HG02885 (cell line): Measurements from ENCODE around the gene NEK7.
"Not testable (repeated sequence)": the region's sequence is repeated elsewhere in the genome, so short reads cannot be mapped to it uniquely, and the experiment has no call there.

ENCODE experiments used
- ATAC-seq: cut with Tn5 transposase; IDR thresholded peaks from one replicate; pipeline ENCODE4 v1.9.1; 2021; ENCODE audit warnings: mild to moderate bottlenecking; ENCODE audit not compliant: unreplicated experiment, poor library complexity

Gene NEK7

DNA sequence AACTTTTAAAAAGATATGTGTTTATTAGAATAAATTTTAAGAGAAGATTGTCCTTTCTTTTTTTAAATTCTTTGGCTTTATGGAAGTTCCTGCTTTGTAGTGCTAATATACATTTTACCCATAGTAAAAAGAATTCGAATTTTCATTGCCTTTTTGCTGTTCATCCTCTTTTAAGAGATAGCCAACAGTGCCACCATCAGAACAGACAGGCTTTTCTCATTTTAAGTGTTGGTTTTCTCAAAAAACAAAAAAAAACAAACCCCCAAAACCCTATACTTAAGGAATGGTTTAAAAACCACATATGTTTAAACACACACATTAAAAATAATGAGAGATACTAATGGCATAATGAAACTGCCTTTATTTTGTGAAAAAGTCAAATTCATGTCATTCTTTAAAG is 118.8 kb downstream of the NEK7 start:
- no peak for ATAC-seq

DNA sequence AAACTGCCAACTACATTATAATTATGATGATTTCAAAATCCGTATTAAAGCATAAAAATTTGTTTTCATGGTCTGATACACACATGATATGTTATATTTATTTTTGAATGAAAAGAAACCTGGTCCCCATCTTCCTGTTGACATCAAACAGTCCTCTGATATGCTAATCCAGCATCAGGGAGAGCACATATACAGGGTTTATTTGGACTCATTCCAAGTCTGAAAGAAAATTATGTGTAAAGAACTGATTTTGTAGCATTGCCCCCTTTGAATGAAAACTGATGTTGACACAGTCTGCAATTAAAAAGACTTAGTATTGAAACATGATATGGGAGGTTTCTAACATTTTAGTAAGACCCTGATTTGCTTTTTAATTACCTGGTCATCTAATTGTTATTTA is 119.4 kb downstream of the NEK7 start:
- ATAC-seq, result no peak

DNA sequence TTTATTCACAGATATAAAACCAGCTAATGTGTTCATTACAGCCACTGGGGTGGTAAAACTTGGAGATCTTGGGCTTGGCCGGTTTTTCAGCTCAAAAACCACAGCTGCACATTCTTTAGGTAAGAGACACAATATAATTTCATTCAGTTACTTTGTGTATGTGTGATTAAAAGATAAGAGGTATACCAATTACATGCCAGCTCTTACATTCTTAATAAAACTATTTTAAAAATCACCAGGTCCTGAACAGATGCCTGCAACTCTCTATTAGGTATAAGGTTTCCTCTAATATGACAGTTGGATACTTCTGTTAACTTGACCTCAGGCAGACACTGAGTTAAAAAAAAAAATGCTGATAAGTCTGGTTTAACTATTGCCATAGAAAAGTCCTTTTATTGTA is 122.1 kb downstream of the NEK7 start:
- ATAC-seq, result no peak

DNA sequence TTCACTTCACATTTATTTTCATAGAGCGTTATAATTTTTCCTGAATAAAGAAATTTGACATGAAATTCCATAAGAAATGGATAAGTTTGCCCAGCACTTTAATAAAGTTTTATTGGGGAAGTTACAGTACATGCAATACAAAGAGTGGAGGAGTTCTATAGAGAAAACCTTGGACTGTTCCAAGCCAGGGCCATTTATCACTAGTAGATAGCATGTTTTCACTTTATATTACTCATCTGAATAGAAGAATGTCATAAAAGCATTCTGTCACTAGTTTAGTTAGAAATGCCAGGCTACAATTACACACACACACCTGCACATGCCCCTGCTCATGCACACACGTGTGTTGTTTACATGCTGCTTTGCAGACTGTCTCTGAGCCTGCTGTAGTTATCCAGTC is 123.3 kb downstream of the NEK7 start:
- ATAC-seq, result no peak

DNA sequence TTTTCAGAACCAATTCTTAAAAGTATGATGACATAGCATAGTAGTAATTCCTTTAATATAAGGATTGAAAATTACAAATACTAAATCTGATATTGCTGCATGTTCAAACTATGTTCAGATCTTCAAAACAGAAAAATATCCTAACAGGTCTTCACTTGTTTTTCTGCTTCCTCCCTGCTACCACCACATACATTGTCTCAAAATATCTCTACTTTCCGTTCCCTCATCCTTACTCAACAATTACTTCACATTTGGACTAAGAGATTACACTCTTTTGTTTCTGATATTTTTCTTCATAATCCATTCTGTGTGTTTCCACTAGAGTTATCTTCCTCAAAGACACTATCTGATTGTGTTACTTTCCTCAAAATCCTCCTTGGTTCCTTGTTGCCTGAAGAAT is 125.1 kb downstream of the NEK7 start:
- ATAC-seq, result no peak

DNA sequence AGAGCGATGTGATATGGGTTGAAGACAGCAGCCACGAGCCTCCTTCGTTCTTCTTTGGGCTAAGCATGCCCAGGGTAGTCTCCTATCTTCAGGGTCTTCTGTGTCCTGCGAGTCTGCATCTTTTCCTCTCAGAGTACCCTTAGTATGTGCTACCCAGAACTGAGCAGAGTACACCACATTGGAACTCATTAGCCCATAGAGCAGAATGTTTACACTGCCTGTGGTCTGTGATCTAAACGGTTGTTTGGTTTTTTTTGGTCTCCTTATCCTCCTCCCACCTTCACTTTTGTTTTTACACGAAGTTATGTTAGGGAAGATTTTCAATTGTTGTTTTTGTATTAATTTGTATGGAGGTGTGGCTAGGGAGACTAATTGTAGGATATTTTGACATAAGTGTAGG is 126.4 kb downstream of the NEK7 start:
- ATAC-seq, result peak; percentile 64

DNA sequence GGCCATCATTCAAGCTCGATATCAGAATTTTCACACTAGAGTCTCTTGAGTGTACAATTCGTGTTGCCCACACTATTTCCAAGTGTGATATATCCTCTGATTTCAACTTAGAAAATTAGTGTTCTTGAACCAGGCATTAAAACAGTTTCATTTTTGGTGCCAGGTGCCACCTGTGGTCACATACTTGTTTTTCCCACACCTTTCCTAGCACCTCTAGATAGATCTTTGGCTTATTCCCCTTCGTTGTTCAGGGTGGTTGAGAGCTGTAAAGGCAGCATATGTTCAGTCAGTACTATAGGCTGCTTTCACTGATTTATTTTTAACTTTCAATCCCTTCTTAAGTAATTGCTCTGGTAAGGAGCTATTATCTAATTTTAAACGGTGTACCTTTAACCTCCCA is 131.1 kb downstream of the NEK7 start:
- no peak for ATAC-seq

DNA sequence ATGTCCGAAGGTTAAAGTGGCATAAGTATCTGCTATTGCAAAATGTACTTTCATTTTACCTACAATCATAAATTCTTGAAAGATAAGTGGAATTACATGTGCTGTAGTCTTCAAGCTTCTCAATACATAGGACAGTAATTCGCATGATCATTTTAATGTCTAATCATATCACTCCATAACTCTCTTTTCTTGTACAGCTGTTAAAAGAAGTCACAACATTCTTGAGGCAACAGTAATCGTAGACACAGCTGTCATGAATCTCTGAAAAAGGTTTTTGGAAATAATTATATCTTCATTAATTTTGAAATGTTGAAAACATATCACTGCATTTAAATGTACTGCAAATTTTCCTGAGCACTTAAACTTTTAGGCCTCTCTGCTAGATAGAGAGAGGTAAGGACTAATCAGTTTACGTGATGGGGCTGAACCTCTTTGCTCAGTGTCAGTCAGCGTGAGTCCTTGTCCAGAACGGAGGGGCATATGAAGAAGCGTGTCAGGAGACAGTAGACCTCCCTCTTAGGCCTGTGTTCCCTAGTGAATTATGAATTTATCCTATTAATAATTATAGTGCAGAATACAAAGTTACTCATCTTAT is 133.4 kb downstream of the NEK7 start:
- ATAC-seq, result no peak

DNA sequence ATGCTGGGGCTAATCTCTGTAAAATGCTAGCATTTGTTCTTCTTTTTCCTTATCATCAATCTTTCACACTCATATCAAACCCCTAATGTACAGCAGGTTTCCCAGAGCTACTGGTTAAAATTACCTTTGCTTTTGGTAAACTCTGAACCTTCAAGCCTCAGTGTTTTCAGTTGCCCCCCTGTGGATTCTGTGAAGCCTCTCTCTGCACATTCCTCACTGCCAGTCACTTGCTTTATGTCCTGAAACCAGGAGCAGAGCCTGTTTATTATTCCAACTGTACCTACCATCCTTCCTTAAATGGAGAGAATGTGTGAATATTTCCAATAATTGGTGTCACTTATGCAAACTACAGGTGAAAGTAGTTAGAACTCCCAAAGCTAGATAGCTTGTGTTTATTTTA is 134.2 kb downstream of the NEK7 start:
- no peak for ATAC-seq

DNA sequence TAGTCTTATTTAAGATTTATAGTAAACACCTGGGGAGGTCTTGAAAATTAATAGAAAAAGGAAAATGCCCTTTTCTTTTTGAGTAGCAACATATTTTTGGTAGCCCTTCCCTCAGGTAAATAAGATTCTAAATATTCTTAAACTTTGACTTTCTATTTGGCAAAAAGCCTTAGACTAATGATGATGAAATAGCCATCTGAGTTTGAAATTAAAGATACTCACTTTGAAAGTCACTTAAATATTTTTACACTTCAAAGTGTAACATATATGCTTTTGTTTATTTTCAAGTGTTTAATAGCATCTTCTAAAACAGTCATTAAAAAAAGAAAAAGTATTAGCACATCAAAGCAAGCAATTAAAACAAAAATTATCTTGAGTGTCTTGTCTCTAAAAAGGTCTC is 135.1 kb downstream of the NEK7 start:
- ATAC-seq, result no peak

DNA sequence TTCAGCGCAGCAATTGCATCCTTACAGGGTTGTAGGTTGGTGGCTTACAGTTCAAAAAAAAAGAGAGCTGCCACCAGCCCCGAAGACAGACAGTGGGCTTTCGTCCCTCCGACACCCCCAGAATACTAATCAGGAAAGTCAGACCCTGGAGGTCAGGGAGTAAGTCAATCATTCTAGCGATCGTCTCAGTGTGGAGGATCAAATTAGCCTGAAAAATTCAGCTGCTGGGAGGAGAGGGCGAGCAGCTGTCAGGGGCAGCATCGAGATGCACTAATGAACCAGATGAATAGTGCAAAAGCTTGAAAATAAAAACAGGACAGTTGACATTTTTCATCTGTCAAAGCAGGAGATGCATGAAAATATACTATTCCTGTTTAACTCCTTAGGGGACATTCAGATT is 138.4 kb downstream of the NEK7 start:
- no peak for ATAC-seq

DNA sequence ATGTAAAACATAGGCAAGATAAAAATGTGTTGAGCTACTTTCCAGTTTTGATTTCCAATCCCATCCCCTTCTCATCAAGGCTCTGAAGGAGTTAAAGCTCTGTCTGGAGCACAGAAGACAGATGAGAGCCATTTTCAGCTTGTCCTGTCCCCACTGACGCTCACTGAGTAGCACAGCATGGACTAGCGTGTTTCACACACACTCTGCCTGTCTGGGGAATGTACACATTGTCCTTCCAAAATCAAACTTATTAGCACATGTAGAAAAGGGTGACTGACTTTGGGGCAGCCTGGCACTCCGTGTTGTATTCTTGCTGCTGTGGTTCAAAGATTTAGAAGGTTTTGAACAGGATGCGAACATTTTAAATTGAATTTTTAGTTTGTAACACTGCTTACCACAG is 139.2 kb downstream of the NEK7 start:
- no peak for ATAC-seq

DNA sequence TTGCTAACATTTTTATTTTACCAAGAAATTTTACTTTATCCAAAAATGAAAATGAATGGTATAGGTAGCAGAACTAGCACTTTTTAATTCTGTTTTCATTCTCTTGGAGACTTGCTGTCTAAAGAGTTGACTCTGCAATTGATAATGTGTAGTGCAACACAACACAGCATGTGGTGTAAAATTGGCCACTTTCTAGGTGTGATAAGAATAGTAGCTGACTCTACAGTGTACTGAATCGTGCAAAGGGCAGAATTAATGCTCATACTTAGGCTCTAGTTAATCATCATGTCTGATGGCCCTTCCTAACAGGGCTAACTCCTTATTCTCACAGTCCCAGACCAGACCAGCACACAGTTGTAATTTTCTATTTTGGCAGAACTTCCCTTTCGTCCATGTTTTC is 140.5 kb downstream of the NEK7 start:
- ATAC-seq, result no peak

DNA sequence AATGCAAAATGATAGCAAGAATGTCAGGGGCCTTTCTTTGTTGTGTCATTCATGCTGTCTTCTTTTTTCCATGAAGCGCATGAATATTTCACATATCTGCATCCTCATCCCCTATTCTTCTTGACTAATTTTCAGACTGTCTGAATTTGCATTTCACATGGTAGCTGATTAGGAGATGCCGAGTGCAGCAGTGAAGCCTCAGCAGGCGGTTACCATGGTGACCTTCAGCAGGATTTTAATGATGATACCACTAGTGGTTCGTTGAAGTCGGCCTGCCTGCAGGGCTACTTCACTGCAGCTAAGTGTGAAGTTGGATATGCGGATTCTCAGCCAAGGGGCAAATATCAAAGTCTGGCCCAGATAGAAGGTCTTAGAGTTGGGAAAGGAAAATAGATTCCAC is 141.8 kb downstream of the NEK7 start:
- no peak for ATAC-seq

DNA sequence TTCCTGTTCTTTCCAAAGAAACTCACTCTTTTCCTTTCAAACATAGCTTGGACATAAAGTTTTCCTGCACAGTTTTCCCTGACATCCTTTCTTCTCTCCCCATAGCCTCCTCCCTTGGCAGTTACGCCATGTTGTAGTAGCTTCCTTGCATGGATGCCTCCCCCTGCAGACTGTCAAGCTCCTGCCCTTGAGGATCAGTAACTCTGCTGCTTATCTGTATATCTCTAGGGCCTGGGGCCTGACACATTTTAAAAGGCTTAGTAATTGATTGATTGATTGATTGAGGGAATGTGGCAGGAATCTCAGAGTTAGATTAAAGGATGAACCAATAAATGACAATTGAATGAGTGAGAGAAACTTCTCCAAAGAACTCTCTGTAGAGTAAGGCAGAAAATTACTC is 143.7 kb downstream of the NEK7 start:
- ATAC-seq, result no peak

DNA sequence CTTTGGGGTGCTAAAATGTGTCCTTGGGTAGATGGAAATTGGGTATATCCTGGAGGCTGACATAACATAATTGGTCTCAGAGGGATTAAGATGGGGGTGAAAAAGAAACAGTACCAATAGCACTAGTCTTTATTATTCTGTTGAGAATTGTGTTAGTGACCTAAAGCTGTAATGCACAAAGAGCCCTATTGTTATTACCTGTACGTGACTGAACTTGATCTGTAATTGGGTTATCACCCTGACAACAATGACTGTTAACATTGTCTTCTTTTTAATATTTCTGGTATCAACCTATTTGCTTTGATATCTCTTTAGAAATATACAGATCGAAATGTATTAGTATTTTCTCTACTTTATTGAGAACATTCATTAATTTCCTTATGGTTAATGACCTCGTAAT is 147.6 kb downstream of the NEK7 start:
- ATAC-seq, result no peak

DNA sequence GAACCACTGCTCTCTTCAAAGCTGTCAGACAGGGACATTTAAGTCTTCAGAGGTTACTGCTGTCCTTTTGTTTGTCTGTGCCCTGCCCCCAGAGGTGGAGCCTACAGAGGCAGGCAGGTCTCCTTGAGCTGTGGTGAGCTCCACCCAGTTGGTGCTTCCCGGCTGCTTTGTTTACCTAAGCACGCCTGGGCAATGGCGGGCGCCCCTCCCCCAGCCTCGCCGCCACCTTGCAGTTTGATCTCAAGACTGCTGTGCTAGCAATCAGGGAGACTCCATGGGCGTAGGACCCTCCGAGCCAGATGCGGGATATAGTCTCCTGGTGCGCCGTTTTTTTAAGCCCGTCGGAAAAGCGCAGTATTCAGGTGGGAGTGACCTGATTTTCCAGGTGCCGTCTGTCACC is 158.0 kb downstream of the NEK7 start:
- not testable (repeated sequence) for ATAC-seq

DNA sequence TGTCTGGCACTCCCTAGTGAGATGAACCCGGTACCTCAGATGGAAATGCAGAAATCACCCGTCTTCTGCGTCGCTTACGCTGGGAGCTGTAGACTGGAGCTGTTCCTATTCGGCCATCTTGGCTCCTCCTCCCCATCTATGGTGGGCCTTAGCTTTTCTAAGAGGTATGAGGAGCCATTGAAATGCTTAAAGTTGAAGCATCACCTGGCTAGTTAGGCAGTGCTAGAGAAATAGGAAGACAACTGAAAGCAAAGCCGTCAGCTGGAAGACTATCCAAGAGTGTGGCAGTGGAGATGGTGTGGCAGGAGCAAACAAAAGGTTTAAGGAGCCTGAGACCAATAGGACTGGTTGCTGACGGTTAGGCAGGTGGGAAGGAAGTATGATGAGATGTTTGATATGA is 158.5 kb downstream of the NEK7 start:
- ATAC-seq, result not testable (repeated sequence)

DNA sequence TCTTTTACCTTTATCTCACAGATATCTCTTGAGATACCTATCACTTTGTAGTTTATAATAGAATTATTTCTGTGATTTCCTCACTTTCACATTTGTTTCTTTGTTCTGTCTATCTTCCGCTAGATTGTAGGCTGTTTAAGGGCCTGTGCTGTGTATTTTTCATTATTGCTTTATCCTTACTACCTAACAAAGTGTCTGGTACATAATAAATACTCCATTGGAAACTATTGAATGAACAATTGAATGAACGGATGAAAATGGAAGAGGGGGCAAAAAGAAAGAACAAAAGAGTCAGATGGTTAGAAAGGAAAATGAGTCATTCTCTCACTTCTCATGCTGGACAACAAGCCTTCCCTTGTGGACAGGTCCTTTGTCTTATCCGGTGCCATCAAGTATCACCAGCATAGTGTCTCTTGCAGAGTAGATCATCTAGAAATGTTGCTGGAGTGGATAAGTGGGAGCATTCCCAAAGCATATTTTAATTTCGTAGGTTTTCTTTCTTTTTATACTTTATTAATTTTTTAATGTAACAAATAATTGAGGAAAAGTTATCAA is 159.8 kb downstream of the NEK7 start:
- no peak for ATAC-seq

DNA sequence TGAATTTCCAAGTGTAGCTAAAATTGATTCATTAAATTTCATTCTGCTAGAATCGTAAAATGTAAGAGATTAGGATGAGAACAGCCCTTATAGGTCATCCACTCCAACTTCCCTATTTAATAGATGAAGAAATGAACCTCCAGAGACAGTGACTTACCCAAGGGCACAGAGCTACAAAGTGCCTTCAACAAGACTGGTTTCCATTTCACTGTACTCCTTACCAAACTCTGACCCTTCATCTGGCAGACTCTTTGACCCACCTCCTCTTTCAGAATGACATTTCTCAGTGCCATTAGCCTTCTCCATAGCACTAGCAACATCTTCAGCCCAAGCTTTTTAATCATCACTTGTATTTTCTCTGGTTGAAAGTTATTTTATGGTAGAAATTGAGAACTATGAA is 161.3 kb downstream of the NEK7 start:
- peak; percentile 83 for ATAC-seq

DNA sequence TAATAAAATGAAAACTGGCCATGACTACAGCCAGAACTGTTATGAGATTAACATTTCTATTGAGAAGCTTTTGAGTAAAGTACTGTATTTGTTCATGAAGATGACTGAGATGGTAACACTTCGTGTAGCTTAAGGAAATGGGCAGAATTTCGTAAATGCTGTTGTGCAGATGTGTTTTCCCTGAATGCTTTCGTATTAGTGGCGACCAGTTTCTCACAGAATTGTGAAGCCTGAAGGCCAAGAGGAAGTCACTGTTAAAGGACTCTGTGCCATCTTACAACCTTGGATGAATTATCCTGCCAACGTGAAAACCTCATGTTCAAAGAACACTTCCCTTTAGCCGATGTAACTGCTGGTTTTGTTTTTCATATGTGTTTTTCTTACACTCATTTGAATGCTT is 164.0 kb downstream of the NEK7 start:
- no peak for ATAC-seq

DNA sequence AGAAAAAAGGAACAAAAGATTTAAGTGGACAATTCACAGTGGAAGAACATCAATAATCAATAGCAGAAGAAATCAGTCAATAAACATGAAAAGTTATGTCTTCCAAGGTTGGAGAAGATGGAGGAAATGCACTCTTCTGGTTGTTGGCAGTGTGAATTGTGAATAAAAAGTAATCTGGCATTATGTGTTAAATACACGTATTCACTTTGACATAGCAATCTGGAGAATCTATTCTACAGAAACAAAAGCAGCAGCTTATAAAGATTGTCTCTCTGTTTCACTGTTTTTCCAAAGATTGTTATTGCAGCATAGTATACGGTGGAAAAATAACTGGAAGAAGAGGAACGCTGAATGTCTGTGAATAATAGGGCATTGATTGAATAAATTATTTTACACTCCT is 169.4 kb downstream of the NEK7 start:
- ATAC-seq, result no peak

DNA sequence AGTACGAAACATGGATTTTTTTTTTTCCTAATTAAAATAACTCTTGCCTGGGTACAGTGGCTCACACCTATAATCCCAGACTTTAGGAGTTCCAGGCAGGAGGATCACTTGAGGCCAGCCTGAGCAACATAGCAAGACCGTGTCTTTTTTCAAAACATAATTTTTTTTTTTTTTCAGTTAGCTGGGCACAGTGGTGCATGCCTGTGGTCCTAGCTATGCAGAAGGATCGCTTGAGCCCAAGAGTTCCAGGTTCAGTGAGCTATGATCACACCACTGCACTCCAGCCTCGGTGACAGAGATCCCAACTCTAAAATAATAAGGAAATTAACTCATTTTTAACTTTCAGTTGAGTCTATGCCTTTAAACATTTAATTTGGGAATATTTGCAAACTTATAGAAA is 170.1 kb downstream of the NEK7 start:
- no peak for ATAC-seq
